Endodermal cell (in vitro differentiated cells): ENCODE results near the gene ST6GALNAC1. TPM values are rescaled to one million over a fixed set of nuclear protein-coding genes. Genes with fewer than 3 reads are reported as not detected.

Source experiments
- DNase-seq: peaks from one replicate; pipeline ENCODE4 v3.0.0-alpha.2; 2017
- H3K27ac ChIP-seq: 2 replicates; pipeline ENCODE4 v1.5.1; 2013; ENCODE audit warnings: mild to moderate bottlenecking, low read depth, low read length, moderate library complexity
- H3K27me3 ChIP-seq: 2 replicates; pipeline ENCODE4 v1.6.1; 2013; ENCODE audit warnings: mild to moderate bottlenecking, low read length, moderate library complexity; ENCODE audit not compliant: insufficient read depth, control insufficient read depth, poor library complexity, severe bottlenecking
- H3K36me3 ChIP-seq: 2 replicates; pipeline ENCODE4 v1.7.0; 2013; ENCODE audit warnings: mild to moderate bottlenecking, low read length, moderate library complexity; ENCODE audit not compliant: control insufficient read depth, insufficient read depth
- H3K4me1 ChIP-seq: one replicate; pipeline ENCODE4 v1.7.0; 2013; ENCODE audit warnings: low read length; ENCODE audit not compliant: control insufficient read depth, insufficient read depth
- H3K4me3 ChIP-seq: 2 replicates; pipeline ENCODE4 v1.5.1; 2013; ENCODE audit warnings: mild to moderate bottlenecking, low read length, moderate library complexity
- H3K9ac ChIP-seq: 2 replicates; pipeline ENCODE4 v1.6.1; 2013; ENCODE audit warnings: mild to moderate bottlenecking, low read length, moderate library complexity; ENCODE audit not compliant: poor library complexity, severe bottlenecking; ENCODE audit errors: extremely low read depth
- H3K9me3 ChIP-seq: 2 replicates; pipeline ENCODE4 v1.6.1; 2013; ENCODE audit warnings: mild to moderate bottlenecking, low read length, moderate library complexity; ENCODE audit not compliant: control insufficient read depth
- H3K27ac Mint-ChIP-seq: 2 replicates; pipeline ENCODE4 v1.8.0; 2020; ENCODE audit warnings: mixed read lengths
- H3K27me3 Mint-ChIP-seq: 2 replicates; pipeline ENCODE4 v1.8.0; 2021; ENCODE audit warnings: mild to moderate bottlenecking, mixed read lengths; ENCODE audit not compliant: insufficient read depth
- H3K36me3 Mint-ChIP-seq: 2 replicates; pipeline ENCODE4 v1.8.0; 2020; ENCODE audit warnings: low read depth, mixed read lengths
- H3K4me1 Mint-ChIP-seq: 2 replicates; pipeline ENCODE4 v1.8.0; 2020; ENCODE audit warnings: mixed read lengths
- H3K4me3 Mint-ChIP-seq: 2 replicates; pipeline ENCODE4 v1.8.0; 2020; ENCODE audit warnings: mild to moderate bottlenecking, moderate library complexity, mixed read lengths
- H3K9me3 Mint-ChIP-seq: 2 replicates; pipeline ENCODE4 v1.8.0; 2020; ENCODE audit warnings: mild to moderate bottlenecking, mixed read lengths
- CTCF ChIP-seq: fragments of 200-600 bp; sonication (generic); conservative IDR thresholded peaks from 2 replicates; pipeline ENCODE4 v1.5.0; 2021; ENCODE audit warnings: antibody characterized with exemption, mild to moderate bottlenecking
- WGBS, 2 experiments: methylation state at CpG; one replicate each; pipeline versions ENCODE4 v1.1.5 to v1.1.7; 2013; ENCODE audit warnings: missing lambda C conversion rate in 2 of 2, mixed read lengths in 1 of 2; ENCODE audit not compliant: insufficient coverage in 1 of 2, insufficient read length in 1 of 2; 5-methylcytosine and 5-hydroxymethylcytosine counted together
- total RNA-seq, 2 donors: library from RNA; stranded (reverse); fragmentation: NEBNext Ultra II Directional in 1 of 2; extraction: Animal tissue kit (Norgen Biotek cat#: 25700) in 1 of 2; gene quantifications; 2 replicates in 1 of 2; 3 replicates in 1 of 2; pipeline ENCODE4 v1.2.1, GENCODE V29; 2021

The ST6GALNAC1 gene
- total RNA-seq, 2 donors from 2014 or later, result not detected

GRCh38 chr17:76582660-76583059 lies 60.9 kb downstream of the ST6GALNAC1 start:
- Mint-ChIP-seq H3K9me3 (no peaks in the 10 kb centered on the region), H3K27ac (no peak overlapping the region), H3K4me3 (no peak overlapping the region), H3K27me3 (peaks cover 48% of the 10 kb centered on the region), H3K36me3 (peaks cover 4% of the 10 kb centered on the region), H3K4me1 (peaks cover 13% of the 10 kb centered on the region)
- H3K9ac ChIP-seq, result no peak overlapping the region
- H3K9me3 ChIP-seq, result peaks cover 7% of the 10 kb centered on the region
- H3K4me1 ChIP-seq, result peaks cover 3% of the 10 kb centered on the region
- WGBS, 2 experiments, result 84% methylated on average over 3 of the region's 3 CpGs; no CpG with 5 or more reads in 1 of the 2 experiments
- no peak for TF ChIP-seq CTCF
- DNase-seq, result peak; percentile 53
- H3K36me3 ChIP-seq, result no peaks in the 10 kb centered on the region
- H3K27ac ChIP-seq, result no peak overlapping the region
- H3K27me3 ChIP-seq, result peaks cover 38% of the 10 kb centered on the region
- H3K4me3 ChIP-seq, result no peak overlapping the region

- Histone ChIP-seq H3K9ac (no peak overlapping the region), H3K9me3 (peaks cover 7% of the 10 kb centered on the region), H3K27me3 (peaks cover 30% of the 10 kb centered on the region), H3K36me3 (no peaks in the 10 kb centered on the region), H3K27ac (no peak overlapping the region), H3K4me1 (no peaks in the 10 kb centered on the region), H3K4me3 (no peak overlapping the region)
- no peak for DNase-seq
- no peak for TF ChIP-seq CTCF
- peaks cover 4% of the 10 kb centered on the region for H3K36me3 Mint-ChIP-seq
- peaks cover 36% of the 10 kb centered on the region for H3K27me3 Mint-ChIP-seq
- no peak overlapping the region for H3K4me3 Mint-ChIP-seq
- peaks cover 13% of the 10 kb centered on the region for H3K4me1 Mint-ChIP-seq
- 90 to 94% methylated on average over 2 to 5 of the region's 5 CpGs for WGBS, 2 experiments
- H3K27ac Mint-ChIP-seq, result no peak overlapping the region
- H3K9me3 Mint-ChIP-seq, result no peaks in the 10 kb centered on the region
Measured at GRCh38 chr17:76581515-76581914, 62.0 kb downstream of the ST6GALNAC1 start.

- H3K36me3 ChIP-seq, result no peaks in the 10 kb centered on the region
- H3K27ac Mint-ChIP-seq, result no peak overlapping the region
- peaks cover 11% of the 10 kb centered on the region for H3K4me1 Mint-ChIP-seq
- no peaks in the 10 kb centered on the region for H3K4me1 ChIP-seq
- H3K9me3 ChIP-seq, result peaks cover 7% of the 10 kb centered on the region
- H3K27ac ChIP-seq, result no peak overlapping the region
- TF ChIP-seq CTCF, result no peak
- no peak overlapping the region for H3K4me3 Mint-ChIP-seq
- no peak for DNase-seq
- no peak overlapping the region for H3K4me3 ChIP-seq
- peaks cover 4% of the 10 kb centered on the region for H3K36me3 Mint-ChIP-seq
- H3K27me3 Mint-ChIP-seq, result peaks cover 21% of the 10 kb centered on the region
- H3K9ac ChIP-seq, result no peak overlapping the region
- H3K9me3 Mint-ChIP-seq, result no peaks in the 10 kb centered on the region
- WGBS, 2 experiments, result 96 to 100% methylated on average over 1 to 2 of the region's 2 CpGs
- H3K27me3 ChIP-seq, result peaks cover 10% of the 10 kb centered on the region
Measured at GRCh38 chr17:76579281-76579680, 64.3 kb downstream of the ST6GALNAC1 start.
